OCI-LY3 (cell line): ENCODE results near the gene GP1BA.

Experiments
- CTCF ChIP-seq: fragments of 200-600, 300-600 bp; sonication (generic); IDR thresholded peaks from 2 replicates; pipeline ENCODE4 v1.5.1; 2014; ENCODE audit warnings: antibody characterized with exemption, low read length, low read depth
- EZH2phosphoT487 ChIP-seq: fragments of 200-600 bp; shearing (Covaris generic); IDR thresholded peaks from 2 replicates; pipeline ENCODE4 v1.6.1; 2018; ENCODE audit warnings: antibody characterized with exemption, mixed run types, low read depth

GRCh38 chr17:4949321-4950074 lies 17.4 kb downstream of the GP1BA start:
- TF ChIP-seq CTCF (no peak), EZH2phosphoT487 (no peak)
